Activated B cell treated with CpG ODN at 0.5 μM for 24 hours (primary cell): ENCODE measurements around the gene RBM47. TPM values are rescaled to one million over a fixed set of nuclear protein-coding genes. Genes with fewer than 3 reads are reported as not detected.

ENCODE experiments used
- ATAC-seq: fragments of 200-7000 bp; cut with Tn5 transposase; one replicate; pipeline ENCODE4 v1.10.0; 2021; ENCODE audit warnings: low read depth, mild to moderate bottlenecking, moderate library complexity
- CTCF ChIA-PET: fragments of 350-600 bp; sonication (Branson Sonifier 250); formaldehyde crosslinking; loops from one replicate; lab custom pipeline; 2021; ENCODE audit warnings: antibody characterized with exemption; lab: Charles Lee
- POLR2A ChIA-PET: fragments of 350-600 bp; sonication (Branson Sonifier 250); formaldehyde crosslinking; loops from one replicate; lab custom pipeline; 2021; ENCODE audit warnings: antibody characterized with exemption; lab: Charles Lee
- DNase-seq: peaks from one replicate; pipeline ENCODE4 v3.0.0; 2022
- H3K27ac Mint-ChIP-seq: one replicate; pipeline ENCODE4 v1.8.0; 2020; ENCODE audit warnings: mixed read lengths
- H3K27me3 Mint-ChIP-seq: one replicate; pipeline ENCODE4 v1.8.0; 2021; ENCODE audit warnings: mixed read lengths
- H3K36me3 Mint-ChIP-seq: one replicate; pipeline ENCODE4 v1.8.0; 2021; ENCODE audit warnings: low read depth, mixed read lengths
- H3K4me1 Mint-ChIP-seq: one replicate; pipeline ENCODE4 v1.8.0; 2021; ENCODE audit warnings: mixed read lengths
- H3K4me3 Mint-ChIP-seq: one replicate; pipeline ENCODE4 v1.8.0; 2020; ENCODE audit warnings: mild to moderate bottlenecking, mixed read lengths
- H3K9me3 Mint-ChIP-seq: one replicate; pipeline ENCODE4 v1.8.0; 2020; ENCODE audit warnings: mixed read lengths
- intact Hi-C: fragments of 100-400 bp; cut with micrococcal nuclease; formaldehyde crosslinking; loops from one replicate; pipeline ENCODE4 v1.15.1; 2024
- total RNA-seq: library from RNA; stranded (reverse); gene quantifications from 2 replicates; pipeline ENCODE4 v1.2.3, GENCODE V29; 2022
- TF ChIP-seq, protein P1 (sequence below): fragments of 200-600 bp; IDR thresholded peaks from one replicate; pipeline ENCODE4 v1.8.0; 2022; ENCODE audit warnings: antibody characterized with exemption, mild to moderate bottlenecking

RBM47 gene
- total RNA-seq, 1 donor from 2014 or later = 8.0 TPM

DNA sequence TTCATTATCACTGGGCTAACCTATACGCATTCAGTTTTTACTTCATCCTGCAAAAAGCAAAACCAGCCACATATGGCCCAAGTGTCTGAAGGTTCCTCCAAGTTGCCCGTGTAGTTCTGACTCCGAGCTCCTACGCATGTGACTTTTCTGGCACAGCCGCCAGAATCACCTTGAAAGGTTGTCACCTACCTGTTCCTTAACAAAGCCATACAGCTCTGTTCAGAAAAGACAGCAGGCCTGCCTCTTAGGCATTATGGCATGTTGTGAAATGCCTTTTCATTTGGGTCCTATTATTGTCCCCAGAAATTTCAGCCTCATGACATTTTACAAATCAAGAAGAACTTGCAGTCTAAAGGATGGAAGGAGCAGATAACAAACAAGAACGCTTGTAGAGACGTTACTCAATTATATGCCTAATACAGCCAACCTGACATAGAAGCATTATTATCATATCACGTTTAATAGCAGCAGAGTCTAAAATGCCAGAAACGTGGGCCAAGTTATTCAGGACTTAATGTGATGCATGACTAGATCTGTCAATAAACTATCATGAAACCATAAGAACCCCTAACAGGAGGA is 118.5 kb downstream of the RBM47 start:
- Mint-ChIP-seq H3K4me3 (no peak overlapping the region), H3K27me3 (no peaks in the 10 kb centered on the region), H3K9me3 (no peaks in the 10 kb centered on the region), H3K36me3 (no peaks in the 10 kb centered on the region), H3K4me1 (peaks cover 29% of the 10 kb centered on the region), H3K27ac (no peak overlapping the region)
- ChIA-PET CTCF (no interaction called here), POLR2A (no interaction called here)
- no peak for ATAC-seq
- TF ChIP-seq, protein P1, sequence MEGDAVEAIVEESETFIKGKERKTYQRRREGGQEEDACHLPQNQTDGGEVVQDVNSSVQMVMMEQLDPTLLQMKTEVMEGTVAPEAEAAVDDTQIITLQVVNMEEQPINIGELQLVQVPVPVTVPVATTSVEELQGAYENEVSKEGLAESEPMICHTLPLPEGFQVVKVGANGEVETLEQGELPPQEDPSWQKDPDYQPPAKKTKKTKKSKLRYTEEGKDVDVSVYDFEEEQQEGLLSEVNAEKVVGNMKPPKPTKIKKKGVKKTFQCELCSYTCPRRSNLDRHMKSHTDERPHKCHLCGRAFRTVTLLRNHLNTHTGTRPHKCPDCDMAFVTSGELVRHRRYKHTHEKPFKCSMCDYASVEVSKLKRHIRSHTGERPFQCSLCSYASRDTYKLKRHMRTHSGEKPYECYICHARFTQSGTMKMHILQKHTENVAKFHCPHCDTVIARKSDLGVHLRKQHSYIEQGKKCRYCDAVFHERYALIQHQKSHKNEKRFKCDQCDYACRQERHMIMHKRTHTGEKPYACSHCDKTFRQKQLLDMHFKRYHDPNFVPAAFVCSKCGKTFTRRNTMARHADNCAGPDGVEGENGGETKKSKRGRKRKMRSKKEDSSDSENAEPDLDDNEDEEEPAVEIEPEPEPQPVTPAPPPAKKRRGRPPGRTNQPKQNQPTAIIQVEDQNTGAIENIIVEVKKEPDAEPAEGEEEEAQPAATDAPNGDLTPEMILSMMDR = no peak
- intact Hi-C loops = loop anchor here (10.0 kb wide), 3 partner anchors 64 to 316 kb away; partner anchors contain the start of genes RBM47 and RHOH
- DNase-seq = no peak

DNA sequence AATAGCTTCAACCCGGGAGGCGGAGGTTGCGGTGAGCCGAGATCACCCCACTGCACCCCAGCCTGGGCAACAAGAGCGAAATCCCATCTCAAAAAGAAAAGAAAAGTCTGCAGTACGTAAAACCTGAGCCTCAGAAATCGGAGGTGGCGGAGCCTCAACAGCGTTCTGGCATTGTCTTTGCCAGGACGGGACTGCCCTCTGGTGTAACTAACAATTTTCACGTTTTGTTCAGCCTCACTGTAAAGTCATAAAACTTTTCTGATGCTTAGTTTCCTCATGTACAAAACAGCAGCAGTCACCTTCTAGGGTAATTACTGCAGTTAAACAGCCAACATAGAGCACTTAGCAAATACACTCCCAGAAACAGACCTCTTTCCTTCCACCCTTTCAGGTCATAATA is 121.7 kb downstream of the RBM47 start:
- no peaks in the 10 kb centered on the region for H3K36me3 Mint-ChIP-seq
- H3K4me3 Mint-ChIP-seq = no peak overlapping the region
- POLR2A ChIA-PET = no interaction called here
- no peak overlapping the region for H3K27ac Mint-ChIP-seq
- DNase-seq (no peak), ATAC-seq (no peak)
- intact Hi-C loops = no loop called here
- TF ChIP-seq, protein P1 = no peak
- H3K9me3 Mint-ChIP-seq = no peaks in the 10 kb centered on the region
- H3K4me1 Mint-ChIP-seq = peaks cover 6% of the 10 kb centered on the region
- H3K27me3 Mint-ChIP-seq = no peaks in the 10 kb centered on the region
- CTCF ChIA-PET = no interaction called here

DNA sequence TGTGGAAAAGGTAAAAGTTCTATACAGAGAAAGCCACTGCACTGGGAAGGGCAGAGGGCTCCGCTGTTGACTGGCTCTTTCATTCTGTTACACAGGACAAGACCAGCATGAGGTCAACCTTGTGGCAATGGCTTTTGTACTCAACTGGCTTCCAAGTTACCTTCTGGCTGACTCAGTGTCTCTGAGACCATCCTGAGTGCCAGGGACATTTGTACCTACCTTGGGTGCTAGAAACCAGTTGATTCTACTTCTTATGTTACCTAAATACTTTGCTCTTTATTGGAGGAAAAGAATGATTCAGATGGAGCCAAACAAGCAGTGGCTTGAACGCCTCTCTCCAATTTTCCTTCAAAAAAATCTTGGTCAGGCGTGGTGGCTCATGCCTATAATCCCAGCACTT is 123.2 kb downstream of the RBM47 start:
- intact Hi-C loops = no loop called here
- TF ChIP-seq, protein P1 = no peak
- DNase-seq (no peak), ATAC-seq (no peak)
- H3K9me3 Mint-ChIP-seq = no peaks in the 10 kb centered on the region
- no peaks in the 10 kb centered on the region for H3K27me3 Mint-ChIP-seq
- no peaks in the 10 kb centered on the region for H3K36me3 Mint-ChIP-seq
- ChIA-PET POLR2A (no interaction called here), CTCF (no interaction called here)
- peaks cover 11% of the 10 kb centered on the region for H3K4me1 Mint-ChIP-seq
- no peak overlapping the region for H3K27ac Mint-ChIP-seq
- no peak overlapping the region for H3K4me3 Mint-ChIP-seq

DNA sequence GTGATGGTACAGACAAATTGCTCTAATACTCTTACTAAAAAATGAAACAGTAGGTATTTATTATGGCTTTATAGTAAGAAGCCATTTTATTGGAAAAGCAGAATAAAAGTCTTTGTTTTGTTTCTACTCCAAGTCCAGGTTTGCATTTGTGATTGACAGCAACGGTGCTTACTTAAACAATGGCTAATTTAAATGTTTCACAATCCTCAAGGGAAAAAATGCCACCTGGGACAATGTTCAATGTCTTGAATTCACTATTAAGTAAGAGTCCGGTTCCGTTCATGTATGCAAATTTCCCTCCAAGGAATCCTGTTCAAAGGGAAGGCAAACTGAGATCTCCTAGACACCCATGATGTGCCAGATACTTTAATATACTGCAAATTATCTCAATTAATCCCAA is 123.6 kb downstream of the RBM47 start:
- ChIA-PET CTCF (no interaction called here), POLR2A (no interaction called here)
- no peaks in the 10 kb centered on the region for H3K9me3 Mint-ChIP-seq
- intact Hi-C loops = no loop called here
- DNase-seq (no peak), ATAC-seq (no peak)
- H3K4me3 Mint-ChIP-seq = no peak overlapping the region
- H3K36me3 Mint-ChIP-seq = no peaks in the 10 kb centered on the region
- H3K27ac Mint-ChIP-seq = no peak overlapping the region
- no peaks in the 10 kb centered on the region for H3K27me3 Mint-ChIP-seq
- peaks cover 11% of the 10 kb centered on the region for H3K4me1 Mint-ChIP-seq
- TF ChIP-seq, protein P1 = no peak

DNA sequence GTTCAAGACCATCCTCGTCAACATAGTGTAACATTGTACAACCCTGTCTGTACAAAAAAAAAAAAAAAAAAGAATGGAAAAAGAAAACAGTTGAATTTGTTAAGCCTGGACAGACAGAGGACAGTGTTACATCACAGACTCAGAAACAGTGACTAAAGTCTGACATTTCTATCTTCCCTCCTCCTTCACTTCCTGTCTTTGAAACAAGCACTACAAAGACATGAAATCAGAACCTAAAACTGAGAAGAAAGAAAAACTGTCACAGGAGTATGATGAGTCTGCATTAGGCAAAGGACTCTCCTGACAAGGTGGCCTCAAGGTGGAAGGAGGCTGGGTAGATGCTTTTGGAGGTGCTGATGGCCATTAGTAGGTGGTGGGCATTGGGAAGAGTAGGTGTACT is 126.7 kb downstream of the RBM47 start:
- H3K4me3 Mint-ChIP-seq = no peak overlapping the region
- H3K27me3 Mint-ChIP-seq = no peaks in the 10 kb centered on the region
- no peak overlapping the region for H3K27ac Mint-ChIP-seq
- H3K36me3 Mint-ChIP-seq = no peaks in the 10 kb centered on the region
- H3K9me3 Mint-ChIP-seq = no peaks in the 10 kb centered on the region
- TF ChIP-seq, protein P1 = no peak
- DNase-seq (no peak), ATAC-seq (no peak)
- ChIA-PET POLR2A (no interaction called here), CTCF (no interaction called here)
- intact Hi-C loops = no loop called here
- H3K4me1 Mint-ChIP-seq = peaks cover 11% of the 10 kb centered on the region
